Measurements from ENCODE around the gene TMPRSS9.

- TF ChIP-seq CTCF (conservative IDR thresholded peaks at IDR 0.05 in 1 of 2, IDR thresholded peaks at IDR 0.05 in 1 of 2; ENCODE audit: extremely low read depth in 1 of 2, insufficient read depth in 1 of 2, low read depth in 1 of 2, low read length in 2 of 2) = no peak
- TF ChIP-seq EZH2 (IDR thresholded peaks at IDR 0.05; ENCODE audit: borderline replicate concordance, low read length) = no peak
Observed at GRCh38 chr19:2417881-2418406, 57.9 kb downstream of the TMPRSS9 start.
